Adrenal gland (tissue), 12 donors: ENCODE data around the gene SLC66A1. TPM values are rescaled to one million over a fixed set of nuclear protein-coding genes. Genes with fewer than 3 reads are reported as not detected.

Experiments used
- DNase-seq, 7 donors: peaks; one replicate each; pipeline ENCODE4 v3.0.0-alpha.2; 2019 to 2020
- H3K27ac ChIP-seq, 5 donors: fragments of 200-600 bp; sonication (generic) in 4 of 5; 1 replicate in 3 of 5; 2 replicates in 2 of 5; pipeline versions ENCODE4 v1.5.1 to v1.8.0; 2016 to 2020; ENCODE audit warnings: mild to moderate bottlenecking in 1 of 5
- H3K27me3 ChIP-seq: fragments of 200-600 bp; 2 replicates; pipeline ENCODE4 v1.8.0; 2021
- H3K36me3 ChIP-seq, 2 donors: fragments of 200-600 bp; replicated peaks in 1 of 2; 1 replicate in 1 of 2; 2 replicates in 1 of 2; pipeline versions ENCODE4 v1.5.1 to v1.8.0; 2018 to 2022
- H3K4me1 ChIP-seq, 2 donors: fragments of 200-600 bp; replicated peaks in 1 of 2; 1 replicate in 1 of 2; 2 replicates in 1 of 2; pipeline versions ENCODE4 v1.5.1 to v1.8.0; 2018 to 2021
- H3K4me3 ChIP-seq, 4 donors: fragments of 200-600 bp; sonication (generic) in 3 of 4; one replicate each; pipeline ENCODE4 v1.5.1; 2016 to 2018
- H3K9me3 ChIP-seq, 3 donors: fragments of 200-600 bp; sonication (generic) in 1 of 3; replicated peaks in 1 of 3; 1 replicate in 2 of 3; 2 replicates in 1 of 3; pipeline versions ENCODE4 v1.5.1 to v1.8.0; 2016 to 2021
- CTCF ChIP-seq, 6 experiments: fragments of 450-650 bp in 4 of 6; fragments of 200-600 bp in 2 of 6; sonication (generic) in 1 of 6; IDR thresholded peaks; 1 replicate in 5 of 6; 2 replicates in 1 of 6; pipeline versions ENCODE4 v1.5.1 to v1.8.0; 2016 to 2021; ENCODE audit warnings: antibody characterized with exemption in 6 of 6, mild to moderate bottlenecking in 2 of 6, moderate library complexity in 1 of 6
- POLR2A ChIP-seq, 2 donors: fragments of 450-650 bp; IDR thresholded peaks; one replicate each; pipeline ENCODE4 v1.6.1; 2017; ENCODE audit warnings: antibody characterized with exemption in 2 of 2, mild to moderate bottlenecking in 2 of 2, moderate library complexity in 1 of 2
- WGBS, 4 donors: extraction: QIAGEN DNeasy Blood & Tissue Kit in 2 of 4; methylation state at CpG; one replicate each; pipeline versions ENCODE4 v1.1.5 to v1.1.7; 2013 to 2017; 5-methylcytosine and 5-hydroxymethylcytosine counted together
- intact Hi-C, 2 donors: fragments of 100-400 bp; cut with DNase I; formaldehyde crosslinking; loops; one replicate each; pipeline versions ENCODE4 v1.14.1 to v1.15.0; 2022 to 2023
- polyA plus RNA-seq, 3 donors: library from polyadenylated mRNA; stranded (reverse); fragments of 200-250 nt in 2 of 3; fragments of 350-450 nt in 1 of 3; fragmentation: Illumina TruSeq in 1 of 3; extraction: RNeasy Lipid Tissue Mini Kit (QIAGEN cat#74804) in 1 of 3; gene quantifications; one replicate each; pipeline ENCODE4 v1.2.3, GENCODE V29; 2013 to 2014
- total RNA-seq, 9 donors: library from RNA; depleted of rRNA in 4 of 9; stranded (reverse); fragments of >200 nt in 4 of 9; fragments of 120-200 nt in 1 of 9; fragmentation: NEBNext Ultra II Directional in 1 of 9; extraction: Animal tissue kit (Norgen Biotek cat#: 25700) in 1 of 9; gene quantifications; one replicate each; pipeline versions ENCODE4 v1.1.0 to v1.2.4, GENCODE V29; 2013 to 2023
- donor health status: healthy with polysubstance abuse.
- donor health status: Bipolar disorder and iron deficiency.
- donor health status: DM: yes; HTN: yes; CAD: no.
- donor health status: DM: no; HTN: no; CAD: no.
- donor health status: DM: no; HTN: no; CAD: no.
- donor health status: DM: yes; HTN: yes; CAD: no.

Gene SLC66A1
- total and polyA plus RNA-seq, 12 donors: 19.1 to 82.9 (median 36.5) TPM

GRCh38 chr1:19360016-19360415, 47.9 kb downstream of the SLC66A1 start:
- Histone ChIP-seq H3K9me3 (no peaks in the 10 kb centered on the region), H3K27me3 (no peaks in the 10 kb centered on the region), H3K4me1 (peaks cover 0 to 8% of the 10 kb centered on the region in 2 donors), H3K27ac (no peak overlapping the region), H3K4me3 (no peak overlapping the region), H3K36me3 (peaks cover 0 to 20% of the 10 kb centered on the region in 2 donors)
- intact Hi-C loops: no loop called here
- WGBS, 4 donors: 62 to 70% (median 69%) methylated on average over 6 of the region's 6 CpGs
- TF ChIP-seq POLR2A (IDR thresholded peaks at IDR 0.05) (no peak), CTCF (IDR thresholded peaks at IDR 0.05) (no peak)
- no peak for DNase-seq

GRCh38 chr1:19360432-19360831, 48.3 kb downstream of the SLC66A1 start:
- Histone ChIP-seq H3K4me1 (peaks cover 0 to 8% of the 10 kb centered on the region in 2 donors), H3K27ac (no peak overlapping the region), H3K36me3 (peaks cover 0 to 18% of the 10 kb centered on the region in 2 donors), H3K27me3 (no peaks in the 10 kb centered on the region), H3K4me3 (no peak overlapping the region), H3K9me3 (no peaks in the 10 kb centered on the region)
- DNase-seq: no peak
- no peak for TF ChIP-seq POLR2A (IDR thresholded peaks at IDR 0.05)
- no peak for TF ChIP-seq CTCF (IDR thresholded peaks at IDR 0.05)
- intact Hi-C loops: no loop called here
- WGBS, 4 donors: 77 to 87% (median 82%) methylated on average over 11 of the region's 11 CpGs

GRCh38 chr1:19360843-19361610, 48.9 kb downstream of the SLC66A1 start:
- H3K27me3 ChIP-seq: no peaks in the 10 kb centered on the region
- no peaks in the 10 kb centered on the region for H3K9me3 ChIP-seq
- peaks cover 0 to 8% of the 10 kb centered on the region in 2 donors for H3K4me1 ChIP-seq
- TF ChIP-seq POLR2A (IDR thresholded peaks at IDR 0.05): no peak
- TF ChIP-seq CTCF (IDR thresholded peaks at IDR 0.05): no peak
- 87 to 95% (median 93%) methylated on average over 18 of the region's 18 CpGs for WGBS, 4 donors
- H3K36me3 ChIP-seq: peaks cover 0 to 12% of the 10 kb centered on the region in 2 donors
- no peak for DNase-seq
- intact Hi-C loops: no loop called here
- no peak overlapping the region for H3K27ac ChIP-seq
- H3K4me3 ChIP-seq: no peak overlapping the region

GRCh38 chr1:19361611-19362147, 49.6 kb downstream of the SLC66A1 start:
- Histone ChIP-seq H3K9me3 (no peaks in the 10 kb centered on the region), H3K27ac (no peak overlapping the region), H3K27me3 (no peaks in the 10 kb centered on the region), H3K4me1 (peaks cover 0 to 8% of the 10 kb centered on the region in 2 donors), H3K4me3 (no peak overlapping the region), H3K36me3 (peaks cover 0 to 5% of the 10 kb centered on the region in 2 donors)
- DNase-seq: no peak
- WGBS, 4 donors: 83 to 94% (median 86%) methylated on average over 8 of the region's 8 CpGs
- TF ChIP-seq CTCF (IDR thresholded peaks at IDR 0.05) (no peak), POLR2A (IDR thresholded peaks at IDR 0.05) (no peak)
- intact Hi-C loops: no loop called here
